ENCODE results near the gene DUSP1.
A peak's percentile ranks its signal among the peaks of the same experiment; 100 is the strongest.
"Not testable (repeated sequence)": the region's sequence is repeated elsewhere in the genome, so short reads cannot be mapped to it uniquely, and the experiment has no call there.

DUSP1 gene

GRCh38 chr5:172770675-172771438, at the start of gene DUSP1:
Gene DUSP1 (minus strand): TSS chr5:172771195. CDS start chr5:172770952, 243 bp downstream.
- DNase-seq = peak; percentile 95

- DNase-seq = no peak
These were observed 49.2 kb upstream of the DUSP1 start for GRCh38 chr5:172820046-172820767.

GRCh38 chr5:172819569-172819968, 48.6 kb upstream of the DUSP1 start:
- no peak for DNase-seq

DNA sequence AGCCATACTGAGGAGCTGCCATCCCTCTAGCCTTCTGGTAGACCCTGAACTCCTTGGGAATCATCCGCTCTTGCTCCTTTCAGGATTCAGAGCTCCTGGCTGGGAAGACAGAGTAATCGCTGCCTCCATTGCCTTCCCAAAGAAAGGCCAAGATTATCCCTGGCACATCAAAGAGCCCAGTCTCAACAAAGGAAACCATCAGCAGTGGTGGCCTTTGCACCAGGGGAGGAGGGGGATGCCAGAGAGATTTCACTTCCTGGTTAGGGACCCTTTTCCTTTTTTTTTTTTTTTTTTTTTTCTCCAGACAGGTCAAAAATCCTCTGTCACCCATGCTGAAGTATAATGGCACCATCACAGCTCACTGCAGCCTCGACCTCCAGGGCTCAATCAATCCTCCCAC, 47.1 kb upstream of the DUSP1 start:
- no peak for DNase-seq

GRCh38 chr5:172817664-172818063, 46.7 kb upstream of the DUSP1 start:
- no peak for DNase-seq

DNA sequence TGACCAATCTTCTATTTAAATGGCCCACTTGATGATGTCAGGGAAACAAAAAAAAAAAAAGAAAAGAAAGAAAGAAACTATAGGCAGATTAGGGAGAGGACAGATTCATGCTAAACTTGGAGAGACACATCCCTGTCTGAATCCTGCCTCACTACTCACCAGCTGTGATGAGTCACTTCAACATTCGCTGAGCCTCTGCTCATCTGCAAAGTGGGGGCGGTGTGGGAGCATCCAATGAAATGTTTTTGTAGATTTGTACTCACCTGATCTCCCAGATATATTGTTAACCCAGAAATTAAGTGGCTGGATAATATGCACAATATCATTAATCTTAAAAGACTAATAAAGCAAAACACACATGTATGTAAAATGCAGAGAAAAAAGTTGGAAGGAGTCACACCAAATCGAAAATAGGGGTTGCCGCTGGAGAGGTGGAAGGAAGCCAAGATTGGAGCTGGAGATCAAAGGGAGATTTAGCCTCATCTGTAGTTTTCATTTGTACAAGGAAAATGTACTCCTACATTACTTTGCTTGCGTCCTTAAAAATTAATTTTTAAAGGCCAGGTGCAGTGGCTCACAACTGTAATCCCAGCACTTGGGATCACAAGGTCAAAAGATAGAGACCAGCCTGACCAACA, 46.0 kb upstream of the DUSP1 start:
- DNase-seq = no peak

GRCh38 chr5:172815631-172816030, 44.6 kb upstream of the DUSP1 start:
- no peak for DNase-seq

DNA sequence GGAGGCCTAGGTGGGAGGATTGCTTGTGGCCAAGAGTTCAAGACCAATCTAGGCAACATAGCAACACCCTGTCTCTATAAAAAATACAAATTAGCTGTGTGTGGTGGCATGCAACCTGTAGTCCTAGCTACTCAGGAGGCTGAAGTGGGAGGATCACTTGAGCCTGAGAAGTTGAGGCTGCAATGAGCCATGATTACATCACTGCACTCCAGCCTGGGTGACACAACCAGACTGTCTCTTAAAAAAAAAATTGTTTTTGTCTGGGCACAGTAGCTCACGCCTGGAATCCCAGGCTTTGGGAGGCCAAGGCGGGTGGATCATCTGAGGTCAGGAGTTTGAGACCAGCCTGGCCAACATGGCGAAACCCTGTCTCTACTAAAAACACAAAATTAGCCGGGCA, 40.0 kb upstream of the DUSP1 start:
- DNase-seq = not testable (repeated sequence)

DNA sequence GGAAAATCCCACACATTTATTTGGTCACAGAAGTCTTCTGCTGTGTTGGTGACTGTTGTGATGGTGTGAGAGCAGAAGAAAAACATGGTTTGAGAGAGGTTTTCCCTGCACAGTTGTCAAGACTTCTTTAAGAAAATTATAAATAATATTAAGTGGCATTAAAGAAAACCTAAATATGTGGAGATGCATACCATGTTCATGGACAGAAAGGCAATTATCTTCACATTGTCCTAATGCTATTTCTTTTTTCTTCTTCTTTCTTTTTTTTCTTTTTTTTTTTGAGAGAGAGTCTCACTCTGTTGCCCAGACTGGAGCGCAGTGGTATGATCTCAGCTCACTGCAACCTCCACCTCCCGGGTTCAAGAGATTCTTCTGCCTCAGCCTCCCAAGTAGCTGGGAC, 38.8 kb upstream of the DUSP1 start:
- no peak for DNase-seq

DNA sequence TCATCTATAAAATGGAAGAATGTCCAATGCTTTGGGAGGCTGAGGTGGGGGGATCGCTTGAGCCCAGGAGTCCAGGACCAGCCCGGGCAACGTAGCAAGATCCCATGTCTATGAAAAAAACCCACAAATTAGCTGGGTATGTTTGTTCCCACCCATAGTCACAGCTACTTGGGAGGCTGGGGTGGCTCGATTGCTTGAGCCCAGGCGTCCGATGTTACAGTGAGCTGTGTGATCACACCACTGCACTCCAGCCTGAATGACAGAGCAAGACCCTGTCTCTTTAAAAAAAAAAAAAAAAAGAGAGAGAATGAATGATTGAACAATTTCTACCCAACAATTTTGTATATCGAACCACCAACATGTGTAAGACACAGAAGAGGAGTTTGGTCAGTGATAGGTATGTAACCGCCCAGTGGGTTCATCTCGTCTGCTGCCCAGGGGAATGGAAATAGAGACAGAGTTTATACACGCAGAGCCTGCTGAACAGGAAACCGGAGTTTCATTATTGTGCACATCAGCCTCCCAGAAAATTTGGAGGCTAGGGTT, 36.8 kb upstream of the DUSP1 start:
- no peak for DNase-seq

DNA sequence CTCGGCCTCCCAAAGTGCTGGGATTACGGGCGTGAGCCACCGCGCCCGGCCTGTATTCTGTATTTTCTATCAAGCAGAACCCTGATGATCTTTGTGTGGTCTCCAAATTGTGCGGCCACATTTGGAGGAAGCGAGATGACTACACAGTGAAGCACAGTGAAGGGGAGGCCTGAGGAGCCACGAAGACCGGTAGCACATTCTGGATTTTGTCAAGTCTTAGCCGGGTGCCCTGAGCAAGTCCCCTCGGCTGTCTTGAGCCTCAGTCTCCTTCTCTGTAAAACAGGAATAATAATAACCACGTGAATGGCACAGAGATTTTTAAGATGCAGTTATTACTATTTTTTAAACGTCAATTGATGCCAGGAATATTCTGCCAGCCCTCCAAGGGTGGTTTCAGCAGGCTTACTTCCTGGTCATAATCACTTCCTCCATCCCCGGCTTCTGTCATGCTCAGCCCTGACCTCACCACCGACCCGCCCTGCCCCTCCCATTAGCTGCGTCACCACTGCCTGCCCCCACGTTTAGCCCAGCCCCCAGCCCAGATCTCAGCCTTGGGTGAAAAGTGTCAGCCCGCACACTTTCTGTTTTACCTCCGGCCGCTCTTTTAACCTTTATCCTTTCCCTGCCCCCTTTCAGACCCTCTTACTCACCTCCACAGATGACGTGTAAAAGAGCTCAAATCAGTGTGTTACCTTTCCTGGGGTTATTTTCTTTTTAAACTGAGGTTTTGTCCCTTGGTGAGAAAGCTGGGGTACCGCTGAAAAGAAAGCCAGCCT, 36.1 kb upstream of the DUSP1 start:
- DNase-seq = no peak

GRCh38 chr5:172805736-172806255, 34.8 kb upstream of the DUSP1 start:
- no peak for DNase-seq

GRCh38 chr5:172805018-172805683, 34.2 kb upstream of the DUSP1 start:
- no peak for DNase-seq

GRCh38 chr5:172802567-172803176, 31.7 kb upstream of the DUSP1 start:
- DNase-seq = no peak

DNA sequence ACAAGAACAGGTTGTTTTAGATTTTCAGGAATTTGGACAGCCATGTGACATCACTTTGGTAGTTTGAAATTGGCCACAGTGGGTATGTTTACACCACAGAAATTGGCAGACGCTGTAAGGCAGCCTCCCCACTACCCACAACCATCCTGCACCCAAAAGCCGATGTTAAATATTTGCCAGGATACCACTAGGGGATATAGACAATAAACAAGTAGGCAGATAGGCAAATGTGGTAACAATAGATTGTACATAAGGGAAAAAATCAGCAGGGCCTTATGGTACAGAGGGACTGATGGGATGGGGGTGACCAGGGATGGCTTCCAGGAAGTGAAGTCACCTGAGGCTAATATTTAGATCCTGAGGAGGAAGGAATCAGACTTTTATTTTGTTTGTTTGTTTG, 31.1 kb upstream of the DUSP1 start:
- no peak for DNase-seq

DNA sequence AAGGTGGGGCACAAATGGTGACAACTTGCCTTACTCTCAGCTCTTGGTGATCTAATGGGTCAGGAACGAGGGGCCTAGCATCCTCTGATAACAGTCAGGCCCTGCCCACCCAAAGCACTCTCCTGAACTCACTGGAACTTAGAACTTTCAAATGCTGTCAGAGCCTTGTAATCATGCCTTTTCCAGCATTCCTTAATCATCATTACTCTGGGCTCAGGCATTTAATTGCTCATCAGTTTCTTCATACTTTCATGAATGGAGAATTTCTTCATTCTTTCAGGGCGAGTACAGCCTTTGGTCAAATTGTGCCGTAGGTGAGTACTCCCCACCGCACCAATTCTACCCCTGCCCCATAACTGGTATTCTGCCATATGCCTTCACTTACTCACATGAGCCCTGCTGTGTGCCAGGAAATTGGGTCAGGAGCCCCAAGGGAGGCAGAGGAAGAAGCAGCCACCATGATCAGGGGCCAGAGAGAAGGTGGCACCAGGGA, 30.2 kb upstream of the DUSP1 start:
- no peak for DNase-seq

GRCh38 chr5:172800088-172800551, 29.1 kb upstream of the DUSP1 start:
- DNase-seq = no peak

GRCh38 chr5:172799416-172799815, 28.4 kb upstream of the DUSP1 start:
- DNase-seq = no peak

DNA sequence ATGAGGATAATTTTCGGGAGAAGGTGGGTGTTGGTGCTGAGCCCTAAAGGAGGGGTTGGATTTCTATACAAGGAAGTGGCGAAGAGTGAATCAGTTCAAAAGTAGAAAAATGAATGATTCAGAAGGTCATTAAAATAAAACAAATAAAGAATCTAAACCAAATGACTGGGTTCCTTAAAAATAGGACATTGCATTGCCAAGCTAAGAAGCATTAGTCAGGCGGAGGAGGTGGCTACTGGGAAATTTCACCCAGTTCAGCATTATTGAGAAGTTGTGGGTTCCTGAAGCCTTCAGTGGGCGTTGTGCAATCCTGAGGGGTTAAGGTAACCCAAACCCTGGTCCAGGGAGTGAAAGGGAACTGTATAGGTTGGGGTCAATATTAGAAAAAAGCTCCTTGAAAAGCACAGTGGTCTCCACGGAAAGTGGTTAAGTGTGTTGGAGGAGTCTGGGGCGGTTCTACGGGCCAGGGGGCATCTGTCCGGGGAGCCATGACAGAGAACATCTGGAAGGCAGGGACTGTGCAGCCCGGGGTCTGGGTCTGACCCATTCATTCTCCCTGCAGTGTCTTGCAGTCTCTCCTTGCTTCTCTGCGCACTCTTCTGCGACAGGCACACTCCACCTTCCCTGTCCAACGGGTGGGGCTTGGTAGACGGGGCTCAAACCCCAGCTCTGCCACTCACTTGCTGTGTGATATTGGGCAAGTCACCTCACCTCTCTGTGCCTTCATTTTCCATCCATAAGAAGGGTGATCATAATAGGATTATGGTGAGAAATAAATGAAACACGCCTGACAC, 27.6 kb upstream of the DUSP1 start:
- no peak for DNase-seq

GRCh38 chr5:172797771-172798191, 26.8 kb upstream of the DUSP1 start:
- no peak for DNase-seq

Data from COR-L47 (cell line).